Right atrium auricular region (tissue), 2 donors: ENCODE data around the gene EIF3CL. TPM values are rescaled to one million over a fixed set of nuclear protein-coding genes. Genes with fewer than 3 reads are reported as not detected.
"Not testable (repeated sequence)": the region's sequence is repeated elsewhere in the genome, so short reads cannot be mapped to it uniquely, and the experiment has no call there.

Source experiments
- DNase-seq: peaks from one replicate; pipeline ENCODE4 v3.0.0-alpha.2; 2019; ENCODE audit warnings: low spot score
- H3K27ac ChIP-seq, 2 donors: fragments of 200-600 bp; sonication (generic); 1 replicate in 1 of 2; 2 replicates in 1 of 2; pipeline ENCODE4 v1.5.1; 2016 to 2019
- H3K27me3 ChIP-seq, 2 donors: fragments of 200-600 bp; sonication (generic); one replicate each; pipeline versions ENCODE4 v1.5.1 to v1.6.0; 2017 to 2019
- H3K36me3 ChIP-seq: fragments of 200-600 bp; sonication (generic); one replicate; pipeline ENCODE4 v1.5.1; 2016
- H3K4me1 ChIP-seq, 2 donors: fragments of 200-600 bp; sonication (generic); one replicate each; pipeline versions ENCODE4 v1.5.1 to v1.6.0; 2017 to 2019
- H3K4me3 ChIP-seq, 2 donors: fragments of 200-600 bp; sonication (generic); 1 replicate in 1 of 2; 2 replicates in 1 of 2; pipeline ENCODE4 v1.5.1; 2017 to 2019; ENCODE audit warnings: mild to moderate bottlenecking in 1 of 2, moderate library complexity in 1 of 2
- H3K9me3 ChIP-seq, 2 donors: fragments of 200-600 bp; sonication (generic); one replicate each; pipeline ENCODE4 v1.5.1; 2019
- total RNA-seq, 2 donors: library from RNA; depleted of rRNA; stranded (reverse); fragments of >200 nt; gene quantifications; one replicate each; pipeline ENCODE4 v1.1.0, GENCODE V29; 2016

Gene EIF3CL
- total RNA-seq, 2 donors from 2014 or later, result 89.0 to 124 TPM

GRCh38 chr16:28377822-28378221, 25.8 kb downstream of the EIF3CL start:
- not testable (repeated sequence) for H3K9me3 ChIP-seq, H3K4me3 ChIP-seq, DNase-seq, H3K4me1 ChIP-seq, H3K27ac ChIP-seq, H3K27me3 ChIP-seq, H3K36me3 ChIP-seq

GRCh38 chr16:28377108-28377625, 26.5 kb downstream of the EIF3CL start:
- H3K27ac ChIP-seq, H3K9me3 ChIP-seq, H3K36me3 ChIP-seq, H3K4me1 ChIP-seq, H3K4me3 ChIP-seq, H3K27me3 ChIP-seq, DNase-seq: not testable (repeated sequence)

- H3K4me1 ChIP-seq, H3K27me3 ChIP-seq, H3K9me3 ChIP-seq, H3K36me3 ChIP-seq, DNase-seq, H3K4me3 ChIP-seq, H3K27ac ChIP-seq: not testable (repeated sequence)
Observed at GRCh38 chr16:28375115-28375514, 28.5 kb downstream of the EIF3CL start.

- DNase-seq, H3K9me3 ChIP-seq, H3K27ac ChIP-seq, H3K4me1 ChIP-seq, H3K4me3 ChIP-seq, H3K27me3 ChIP-seq, H3K36me3 ChIP-seq: not testable (repeated sequence)
Observed at GRCh38 chr16:28374281-28374680, 29.4 kb downstream of the EIF3CL start.

- H3K9me3 ChIP-seq, H3K4me3 ChIP-seq, DNase-seq: not testable (repeated sequence)
Observed at GRCh38 chr16:28367926-28368325, 35.7 kb downstream of the EIF3CL start.

GRCh38 chr16:28364268-28365173, 39.1 kb downstream of the EIF3CL start:
- H3K27me3 ChIP-seq, H3K4me1 ChIP-seq, H3K27ac ChIP-seq, DNase-seq, H3K9me3 ChIP-seq, H3K36me3 ChIP-seq, H3K4me3 ChIP-seq: not testable (repeated sequence)

More at GRCh38 chr16:28367926-28368325, 35.7 kb downstream of the EIF3CL start:
- not testable (repeated sequence) for H3K4me1 ChIP-seq, H3K36me3 ChIP-seq, H3K27ac ChIP-seq, H3K27me3 ChIP-seq

GRCh38 chr16:28363408-28363807, 40.2 kb downstream of the EIF3CL start, which contains the start of gene NPIPB6:
Gene NPIPB6 (minus strand): TSS chr16:28363508. CDS start chr16:28362822, 686 bp downstream.
- H3K27ac ChIP-seq, H3K4me3 ChIP-seq, H3K4me1 ChIP-seq, H3K27me3 ChIP-seq, H3K36me3 ChIP-seq, DNase-seq, H3K9me3 ChIP-seq: not testable (repeated sequence)

GRCh38 chr16:28362600-28362999, 41.0 kb downstream of the EIF3CL start:
- H3K27me3 ChIP-seq, H3K4me3 ChIP-seq, DNase-seq, H3K36me3 ChIP-seq, H3K27ac ChIP-seq, H3K4me1 ChIP-seq, H3K9me3 ChIP-seq: not testable (repeated sequence)

- H3K9me3 ChIP-seq, H3K27me3 ChIP-seq, H3K4me1 ChIP-seq, H3K4me3 ChIP-seq, H3K27ac ChIP-seq, H3K36me3 ChIP-seq: not testable (repeated sequence)
- DNase-seq, result peak; percentile 13
Observed at GRCh38 chr16:28338230-28338629, 65.4 kb downstream of the EIF3CL start.

GRCh38 chr16:28336940-28337710, 66.5 kb downstream of the EIF3CL start:
- H3K36me3 ChIP-seq, H3K27me3 ChIP-seq, H3K4me1 ChIP-seq, H3K4me3 ChIP-seq, H3K27ac ChIP-seq, DNase-seq, H3K9me3 ChIP-seq: not testable (repeated sequence)

GRCh38 chr16:28335678-28336077, 68.0 kb downstream of the EIF3CL start:
- H3K4me1 ChIP-seq, H3K4me3 ChIP-seq, H3K27ac ChIP-seq, H3K9me3 ChIP-seq, H3K36me3 ChIP-seq, H3K27me3 ChIP-seq, DNase-seq: not testable (repeated sequence)

- not testable (repeated sequence) for DNase-seq
Observed at GRCh38 chr16:28332632-28333031, 71.0 kb downstream of the EIF3CL start.

GRCh38 chr16:28330981-28331380, 72.7 kb downstream of the EIF3CL start:
- not testable (repeated sequence) for H3K9me3 ChIP-seq, H3K4me3 ChIP-seq, H3K4me1 ChIP-seq, H3K36me3 ChIP-seq, H3K27ac ChIP-seq, H3K27me3 ChIP-seq, DNase-seq

More at GRCh38 chr16:28332632-28333031, 71.0 kb downstream of the EIF3CL start:
- not testable (repeated sequence) for H3K4me1 ChIP-seq, H3K4me3 ChIP-seq, H3K36me3 ChIP-seq, H3K9me3 ChIP-seq, H3K27me3 ChIP-seq, H3K27ac ChIP-seq

- H3K4me1 ChIP-seq, H3K27ac ChIP-seq, H3K36me3 ChIP-seq, H3K9me3 ChIP-seq, H3K27me3 ChIP-seq, H3K4me3 ChIP-seq, DNase-seq: not testable (repeated sequence)
Observed at GRCh38 chr16:28330232-28330631, 73.4 kb downstream of the EIF3CL start.
